ENCODE results near the gene CGREF1.
"Not testable (repeated sequence)": the region's sequence is repeated elsewhere in the genome, so short reads cannot be mapped to it uniquely, and the experiment has no call there.

CGREF1 gene

GRCh38 chr2:27110603-27111352, 8.2 kb downstream of the CGREF1 start:
- not testable (repeated sequence) for DNase-seq

GRCh38 chr2:27109083-27109482, 9.8 kb downstream of the CGREF1 start:
- DNase-seq, result no peak

GRCh38 chr2:27108221-27108620, 10.7 kb downstream of the CGREF1 start:
- DNase-seq, result no peak

- no peak for DNase-seq
Measured at GRCh38 chr2:27105981-27106380, 12.9 kb downstream of the CGREF1 start.

- no peak for DNase-seq
Measured at GRCh38 chr2:27102329-27102728, 16.6 kb downstream of the CGREF1 start.

GRCh38 chr2:27100036-27100435, 18.9 kb downstream of the CGREF1 start:
- DNase-seq, result no peak

GRCh38 chr2:27099334-27099955, 19.5 kb downstream of the CGREF1 start:
- DNase-seq, result no peak

GRCh38 chr2:27097341-27097740, 21.6 kb downstream of the CGREF1 start:
- DNase-seq, result no peak

- DNase-seq, result no peak
Measured at GRCh38 chr2:27096748-27097297, 22.1 kb downstream of the CGREF1 start.

GRCh38 chr2:27095745-27096651, 22.9 kb downstream of the CGREF1 start:
- peak; percentile 18 for DNase-seq

GRCh38 chr2:27095427-27095744, 23.5 kb downstream of the CGREF1 start:
- DNase-seq, result no peak

GRCh38 chr2:27094353-27094984, 24.5 kb downstream of the CGREF1 start:
- no peak for DNase-seq

GRCh38 chr2:27093430-27094352, 25.2 kb downstream of the CGREF1 start:
- DNase-seq, result no peak

- peak; percentile 25 for DNase-seq
Measured at GRCh38 chr2:27092696-27093429, 26.1 kb downstream of the CGREF1 start.

GRCh38 chr2:27091746-27092695, 26.9 kb downstream of the CGREF1 start:
- no peak for DNase-seq

- no peak for DNase-seq
Measured at GRCh38 chr2:27089111-27089954, 29.6 kb downstream of the CGREF1 start.

GRCh38 chr2:27088634-27089033, 30.3 kb downstream of the CGREF1 start:
- DNase-seq, result no peak

- no peak for DNase-seq
Measured at GRCh38 chr2:27087823-27088410, 31.0 kb downstream of the CGREF1 start.

All from kidney glomerular epithelial cell (primary cell).